GM10248 (cell line): ENCODE results near the gene MAJIN.

Experiments used
- CTCF ChIA-PET: fragments of 300-600 bp; sonication (Branson Sonifier 250); formaldehyde crosslinking; extraction: SDS; loops from one replicate; lab custom pipeline; 2021; ENCODE audit warnings: antibody characterized with exemption; lab: Yijun Ruan, JAX
- POLR2A ChIA-PET: fragments of 350-650 bp; sonication (Branson Sonifier 250); formaldehyde crosslinking; extraction: SDS; loops from one replicate; lab custom pipeline; 2020; ENCODE audit warnings: antibody characterized with exemption; lab: Yijun Ruan, JAX
- DNase-seq: peaks from one replicate; pipeline ENCODE4 v3.0.0; 2012; ENCODE audit errors: extremely low spot score
- TF ChIP-seq, protein P1 (sequence below): IDR thresholded peaks from 2 replicates; pipeline ENCODE4 v1.5.1; 2012; ENCODE audit warnings: mild to moderate bottlenecking, low read depth; ENCODE audit errors: extremely low read depth, missing control alignments, control extremely low read depth

Gene MAJIN

DNA sequence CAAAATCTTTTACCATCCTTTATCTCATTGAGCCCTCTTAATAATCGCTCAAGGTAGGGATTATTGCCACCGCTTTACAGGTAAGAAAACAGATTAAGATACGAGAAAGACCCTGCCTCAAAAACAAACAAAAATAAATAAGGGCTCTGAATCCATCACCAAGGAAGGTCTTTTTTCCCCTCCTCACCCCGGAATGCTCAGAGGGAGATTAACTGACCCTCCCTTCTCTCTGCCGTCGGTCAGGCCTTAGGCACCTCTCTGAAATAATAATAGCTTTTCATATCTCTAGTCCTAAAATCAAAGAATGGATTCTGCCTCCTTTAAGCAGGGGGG lies 54.3 kb downstream of the MAJIN start:
- TF ChIP-seq, protein P1, sequence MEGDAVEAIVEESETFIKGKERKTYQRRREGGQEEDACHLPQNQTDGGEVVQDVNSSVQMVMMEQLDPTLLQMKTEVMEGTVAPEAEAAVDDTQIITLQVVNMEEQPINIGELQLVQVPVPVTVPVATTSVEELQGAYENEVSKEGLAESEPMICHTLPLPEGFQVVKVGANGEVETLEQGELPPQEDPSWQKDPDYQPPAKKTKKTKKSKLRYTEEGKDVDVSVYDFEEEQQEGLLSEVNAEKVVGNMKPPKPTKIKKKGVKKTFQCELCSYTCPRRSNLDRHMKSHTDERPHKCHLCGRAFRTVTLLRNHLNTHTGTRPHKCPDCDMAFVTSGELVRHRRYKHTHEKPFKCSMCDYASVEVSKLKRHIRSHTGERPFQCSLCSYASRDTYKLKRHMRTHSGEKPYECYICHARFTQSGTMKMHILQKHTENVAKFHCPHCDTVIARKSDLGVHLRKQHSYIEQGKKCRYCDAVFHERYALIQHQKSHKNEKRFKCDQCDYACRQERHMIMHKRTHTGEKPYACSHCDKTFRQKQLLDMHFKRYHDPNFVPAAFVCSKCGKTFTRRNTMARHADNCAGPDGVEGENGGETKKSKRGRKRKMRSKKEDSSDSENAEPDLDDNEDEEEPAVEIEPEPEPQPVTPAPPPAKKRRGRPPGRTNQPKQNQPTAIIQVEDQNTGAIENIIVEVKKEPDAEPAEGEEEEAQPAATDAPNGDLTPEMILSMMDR, result no peak

DNA sequence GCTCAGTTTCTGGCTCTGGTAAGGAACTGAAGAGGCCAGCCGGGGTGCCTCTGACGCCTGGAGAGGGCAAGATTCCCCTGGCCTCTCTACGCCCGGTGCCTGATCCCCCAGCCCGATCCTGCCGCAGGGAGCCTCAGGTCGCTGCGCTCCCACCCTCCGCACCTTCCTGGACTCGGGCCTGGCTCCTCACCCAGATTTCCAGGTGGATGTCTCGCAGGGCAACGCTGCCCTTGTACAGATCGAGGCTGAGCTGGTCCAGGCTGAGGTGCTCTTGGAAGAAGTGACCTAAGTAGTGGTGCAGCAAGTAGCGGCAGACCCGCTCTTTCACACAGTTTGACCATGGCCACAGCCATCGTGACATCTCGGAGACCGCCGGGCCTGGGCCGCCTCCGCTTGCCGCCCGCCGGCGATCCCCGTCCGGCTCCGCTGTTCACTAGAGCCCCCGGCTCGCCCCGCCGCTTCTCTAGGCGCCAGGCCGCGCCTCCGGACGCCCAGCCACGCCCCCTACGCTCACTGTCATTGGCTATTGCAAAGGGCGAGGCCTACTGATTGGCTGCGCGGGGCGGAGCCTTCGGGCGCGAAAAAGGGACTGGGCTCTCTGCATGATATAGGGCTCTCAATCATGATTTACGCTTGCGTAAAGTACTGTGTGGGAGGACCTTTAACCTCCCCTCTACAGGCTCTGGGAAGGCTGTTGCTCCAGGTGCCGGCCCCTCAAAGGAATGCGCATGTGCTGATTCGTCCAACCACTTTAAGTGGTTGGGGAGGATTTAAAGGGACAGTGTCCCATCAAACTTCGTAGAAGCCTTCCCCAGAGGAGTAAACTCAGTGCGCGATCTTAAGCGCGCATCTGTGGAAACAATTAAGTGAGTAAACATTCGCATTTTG lies 54.9 kb downstream of the MAJIN start, which contains the start of gene ATG2A:
ATG2A (minus strand) TSS at position 435 of the 888 bp plus-strand sequence; CDS start at position 361, 74 bp downstream.
- ChIA-PET POLR2A (interaction anchor here (0.6 kb wide), 1 partner anchor 66 kb away, joined by 3 read pairs; no protein-coding TSS in a partner anchor), CTCF (interaction anchor here (0.6 to 5.7 kb wide), 4 partner anchors 12 to 97 kb away, joined by 3 to 28 read pairs (median 3); partner anchors contain the start of gene ARL2)
- TF ChIP-seq, protein P1, result no peak
- DNase-seq, result peak; percentile 99

More for the DNA sequence above, 54.3 kb downstream of the MAJIN start:
- POLR2A ChIA-PET, result no interaction called here
- no peak for DNase-seq
- CTCF ChIA-PET, result interaction anchor here (0.6 to 1.4 kb wide), 3 partner anchors 8 to 30 kb away, joined by 3 read pairs; no protein-coding TSS in a partner anchor

GRCh38 chr11:64916040-64916774 lies 55.7 kb downstream of the MAJIN start:
- ChIA-PET CTCF (interaction anchor here (1.0 to 5.7 kb wide), 2 partner anchors 23 to 98 kb away, joined by 3 to 28 read pairs; partner anchors contain the start of gene ARL2), POLR2A (interaction anchor here (0.6 to 0.7 kb wide), 2 partner anchors 65 to 174 kb away, joined by 3 read pairs; no protein-coding TSS in a partner anchor)
- peak; percentile 59 for DNase-seq
- TF ChIP-seq, protein P1, result no peak

GRCh38 chr11:64915376-64915887 lies 56.5 kb downstream of the MAJIN start:
- ChIA-PET CTCF (interaction anchor here (1.0 to 5.7 kb wide), 3 partner anchors 22 to 98 kb away, joined by 3 to 28 read pairs (median 4); no protein-coding TSS in a partner anchor), POLR2A (interaction anchor here (0.7 kb wide), 1 partner anchor 500 kb away, joined by 3 read pairs; no protein-coding TSS in a partner anchor)
- TF ChIP-seq, protein P1, result no peak
- DNase-seq, result no peak

DNA sequence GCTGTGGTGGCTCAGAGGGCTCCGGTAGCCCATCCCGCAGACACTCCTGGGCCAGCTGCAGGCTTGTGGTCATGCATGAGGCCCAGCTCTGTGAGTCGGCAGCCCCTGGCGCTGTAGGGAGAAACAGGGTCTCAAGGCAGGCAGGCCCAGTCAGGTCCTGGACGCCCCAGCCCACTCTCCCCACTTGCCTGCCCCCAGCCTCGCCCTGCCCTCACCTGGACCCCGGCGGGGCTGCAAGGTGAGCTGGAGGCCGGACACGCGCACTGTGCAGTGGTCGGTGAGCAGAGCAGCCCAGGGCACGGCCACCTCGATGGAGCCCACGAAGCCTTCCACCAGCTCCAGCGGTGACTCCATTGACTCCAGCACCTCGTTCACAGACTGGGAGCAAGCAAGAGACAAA lies 57.8 kb downstream of the MAJIN start:
- CTCF ChIA-PET, result interaction anchor here (1.8 to 5.7 kb wide), 2 partner anchors 20 to 45 kb away, joined by 4 to 28 read pairs; no protein-coding TSS in a partner anchor
- DNase-seq, result no peak
- TF ChIP-seq, protein P1, result no peak
- POLR2A ChIA-PET, result no interaction called here
